GM18505 (cell line): ENCODE results near the gene BTBD6.
A peak's percentile ranks its signal among the peaks of the same experiment; 100 is the strongest.

Experiments
- ATAC-seq: cut with Tn5 transposase; IDR thresholded peaks from one replicate; pipeline ENCODE4 v1.9.1; 2021; ENCODE audit not compliant: unreplicated experiment
- POLR2A ChIP-seq: IDR thresholded peaks from 4 replicates; pipeline ENCODE4 v1.6.1; 2011; ENCODE audit warnings: borderline replicate concordance; ENCODE audit not compliant: insufficient read depth, insufficient read length; ENCODE audit errors: extremely low read depth

Gene BTBD6

GRCh38 chr14:105248368-105249181 lies at the start of gene BTBD6:
TSS of gene BTBD6 (plus strand) at chr14:105248533. CDS start at chr14:105248712, 179 bp downstream.
- peak; percentile 54 for TF ChIP-seq POLR2A
- peak; percentile 78 for ATAC-seq

DNA sequence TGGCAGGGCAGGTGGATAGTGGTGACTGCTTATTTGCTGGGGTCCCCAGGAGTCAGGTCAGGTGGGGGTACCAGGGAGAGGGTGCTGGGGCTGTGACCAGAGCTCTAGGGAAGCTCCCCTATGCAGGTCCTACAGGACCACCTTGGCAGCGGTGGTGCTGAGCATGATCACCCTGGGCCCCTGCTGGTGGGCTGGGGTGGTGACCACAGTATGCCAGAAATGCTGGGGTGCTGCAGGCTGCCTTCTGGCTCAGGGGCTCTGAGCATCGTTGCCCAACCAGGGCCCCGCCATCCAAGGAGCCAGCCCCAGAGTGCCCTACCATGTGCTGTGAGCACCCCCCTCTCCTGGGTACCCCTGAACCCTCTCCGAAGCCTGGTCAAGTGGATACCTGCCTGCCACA lies 49.7 kb upstream of the BTBD6 start:
- no peak for TF ChIP-seq POLR2A
- ATAC-seq = no peak

DNA sequence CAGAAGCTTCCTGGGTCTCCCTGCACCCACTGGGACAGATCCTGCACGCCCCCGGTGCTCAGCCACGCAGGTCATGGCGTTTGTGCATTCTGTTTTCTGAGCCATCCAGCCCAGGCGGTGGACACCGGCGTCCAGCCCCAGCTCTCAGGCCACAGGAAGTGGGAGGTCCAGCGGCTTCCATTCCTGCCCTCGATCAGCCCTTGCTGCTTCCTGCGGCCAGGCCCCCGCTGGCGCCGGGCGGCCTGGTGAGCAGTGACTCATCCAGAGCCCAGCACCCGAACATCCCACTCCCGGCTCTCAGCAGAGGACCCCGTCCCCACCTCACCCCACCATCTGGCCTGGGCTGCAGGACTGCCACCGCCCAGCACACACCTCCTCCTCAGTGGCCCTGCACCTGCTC lies 49.2 kb upstream of the BTBD6 start:
- TF ChIP-seq POLR2A = no peak
- no peak for ATAC-seq

- ATAC-seq = no peak
- TF ChIP-seq POLR2A = no peak
Measured at GRCh38 chr14:105200074-105200473, 48.3 kb upstream of the BTBD6 start.

DNA sequence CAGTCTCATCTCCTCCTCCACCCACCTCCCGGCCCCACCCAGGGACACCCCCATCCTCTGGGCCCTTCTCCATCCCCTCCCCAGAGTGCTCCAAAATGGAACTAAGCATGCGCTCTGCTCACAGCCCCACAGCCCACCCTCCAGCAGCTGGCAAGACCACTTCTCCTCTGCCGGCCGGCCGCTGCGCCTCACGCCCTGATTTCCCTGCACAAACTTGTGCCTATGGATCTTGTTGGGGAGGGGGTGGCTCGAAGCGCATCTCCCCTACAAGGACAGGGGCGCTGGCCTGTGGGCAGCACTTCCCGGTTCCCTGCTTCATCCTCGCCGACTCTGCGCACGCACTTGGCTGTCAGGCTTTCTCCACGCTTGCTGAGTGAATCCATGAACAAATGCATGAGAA lies 47.7 kb upstream of the BTBD6 start:
- ATAC-seq = no peak
- no peak for TF ChIP-seq POLR2A

DNA sequence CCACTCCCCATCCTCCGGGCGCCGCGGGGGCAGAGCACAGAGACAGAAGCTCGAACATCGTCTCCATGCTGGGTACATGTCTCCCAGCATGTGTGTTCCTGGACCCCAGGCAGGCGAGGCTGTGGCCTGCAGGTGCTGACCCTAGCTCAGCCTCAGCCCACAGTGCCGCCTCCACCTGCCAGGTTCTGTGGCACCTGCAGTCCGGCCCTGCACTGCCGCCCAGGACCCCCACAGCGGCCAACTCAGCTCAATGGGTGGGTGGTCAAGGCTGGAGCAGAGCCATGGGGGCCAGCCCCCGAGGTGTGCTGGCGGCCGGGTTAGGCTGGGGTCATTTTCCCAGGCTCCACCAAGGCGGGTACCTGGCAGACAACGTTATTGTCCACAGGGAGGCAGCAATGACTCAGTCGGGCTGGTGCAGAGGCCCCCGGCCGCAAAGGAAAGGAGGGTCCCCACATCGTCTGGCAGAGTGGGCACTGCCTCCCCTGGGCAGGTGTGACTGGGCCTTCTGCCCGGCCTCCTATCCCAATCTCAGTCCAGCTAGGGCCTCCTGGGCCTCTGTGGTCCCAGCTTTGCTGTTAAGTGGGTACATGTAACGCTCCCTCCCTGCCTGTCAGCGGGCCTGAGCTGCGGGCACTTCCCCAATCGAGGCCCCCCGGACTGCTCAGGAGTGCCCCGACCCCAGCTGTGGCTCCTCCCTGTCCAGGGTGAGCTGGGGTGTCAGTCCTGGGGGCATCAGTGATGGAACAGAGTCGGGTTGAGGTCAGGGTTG lies 47.0 kb upstream of the BTBD6 start:
- ATAC-seq = no peak
- no peak for TF ChIP-seq POLR2A

GRCh38 chr14:105201925-105202513 lies 46.3 kb upstream of the BTBD6 start:
- TF ChIP-seq POLR2A = no peak
- no peak for ATAC-seq

DNA sequence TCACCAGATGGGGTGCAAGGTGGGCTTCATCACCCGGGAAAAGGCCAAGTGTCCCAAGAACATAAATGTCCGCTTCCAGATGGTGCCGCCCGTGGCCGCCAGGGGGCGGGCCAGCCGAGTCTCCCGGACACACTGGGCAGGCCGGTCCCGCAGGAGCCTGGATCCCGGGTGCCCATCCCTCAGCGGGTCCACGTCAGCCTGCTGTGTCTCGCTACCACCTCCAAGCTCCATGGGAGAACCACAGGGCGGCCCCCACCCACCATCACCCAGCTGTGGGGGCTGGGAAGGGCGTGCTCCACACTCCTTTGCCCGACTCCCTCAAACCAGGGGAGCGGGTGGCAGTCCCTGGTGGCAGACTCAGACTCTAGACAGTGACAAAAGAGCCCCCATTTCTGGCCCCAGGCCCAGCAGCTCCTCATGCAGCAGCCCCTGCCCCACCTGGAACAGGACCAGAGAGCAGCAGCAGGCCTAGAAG lies 45.2 kb upstream of the BTBD6 start:
- TF ChIP-seq POLR2A = no peak
- no peak for ATAC-seq

DNA sequence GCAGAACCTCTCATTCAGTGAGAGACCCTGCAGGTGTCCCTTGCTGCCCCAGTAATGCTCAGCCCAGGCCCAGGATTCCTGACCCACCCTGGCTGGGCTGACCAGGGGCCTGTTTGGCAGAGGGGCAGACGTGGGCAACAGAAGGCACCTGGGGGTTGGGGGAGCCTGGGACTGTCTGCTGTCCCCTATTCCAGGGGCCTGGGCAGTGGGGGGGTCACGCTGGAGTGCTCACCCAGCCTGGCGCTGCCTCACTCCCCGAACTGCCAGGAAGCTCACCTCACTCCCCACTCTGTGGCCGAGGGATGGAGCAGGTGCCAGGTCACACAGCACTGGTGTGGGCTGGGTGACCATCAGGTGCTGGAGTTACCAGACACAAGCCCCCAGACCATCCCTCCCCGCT lies 44.6 kb upstream of the BTBD6 start:
- no peak for ATAC-seq
- no peak for TF ChIP-seq POLR2A

- ATAC-seq = no peak
- TF ChIP-seq POLR2A = no peak
Measured at GRCh38 chr14:105204206-105204930, 44.0 kb upstream of the BTBD6 start.

DNA sequence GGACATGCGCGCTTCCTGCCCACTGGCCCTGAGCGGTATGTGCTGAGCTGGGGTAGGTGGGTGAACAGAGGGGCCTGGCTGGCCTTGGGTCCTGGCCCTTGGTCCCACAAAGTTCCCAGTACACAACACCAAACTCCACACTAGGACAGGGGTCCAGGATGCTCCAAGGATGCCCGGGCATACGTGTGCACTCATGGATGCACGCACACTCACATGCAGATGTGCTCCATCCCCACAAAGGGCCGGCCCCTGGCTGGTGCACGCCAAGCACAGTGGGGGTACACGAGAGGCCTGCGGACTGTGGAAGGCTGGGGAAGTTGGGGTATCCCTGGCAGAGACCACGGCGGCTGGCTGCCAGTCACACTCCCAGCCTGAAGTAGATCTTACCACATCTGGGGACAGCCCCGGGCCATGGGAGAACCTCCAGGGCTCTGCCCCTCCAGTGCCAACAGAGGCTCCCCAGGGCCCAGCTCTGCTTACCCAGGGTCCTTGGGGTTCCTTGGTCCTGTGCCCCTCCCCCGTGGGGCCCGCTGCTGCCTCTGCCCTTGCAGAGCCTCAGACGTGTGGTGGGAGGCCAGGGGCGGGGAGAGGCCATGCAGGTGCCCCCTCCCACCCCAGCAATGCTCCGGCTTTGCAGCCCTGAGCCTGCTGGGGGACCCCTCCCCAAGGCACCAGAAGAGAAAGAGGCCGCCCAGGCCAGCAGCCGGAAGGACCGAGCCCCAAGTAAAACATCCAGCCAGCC lies 43.2 kb upstream of the BTBD6 start:
- no peak for TF ChIP-seq POLR2A
- ATAC-seq = no peak

DNA sequence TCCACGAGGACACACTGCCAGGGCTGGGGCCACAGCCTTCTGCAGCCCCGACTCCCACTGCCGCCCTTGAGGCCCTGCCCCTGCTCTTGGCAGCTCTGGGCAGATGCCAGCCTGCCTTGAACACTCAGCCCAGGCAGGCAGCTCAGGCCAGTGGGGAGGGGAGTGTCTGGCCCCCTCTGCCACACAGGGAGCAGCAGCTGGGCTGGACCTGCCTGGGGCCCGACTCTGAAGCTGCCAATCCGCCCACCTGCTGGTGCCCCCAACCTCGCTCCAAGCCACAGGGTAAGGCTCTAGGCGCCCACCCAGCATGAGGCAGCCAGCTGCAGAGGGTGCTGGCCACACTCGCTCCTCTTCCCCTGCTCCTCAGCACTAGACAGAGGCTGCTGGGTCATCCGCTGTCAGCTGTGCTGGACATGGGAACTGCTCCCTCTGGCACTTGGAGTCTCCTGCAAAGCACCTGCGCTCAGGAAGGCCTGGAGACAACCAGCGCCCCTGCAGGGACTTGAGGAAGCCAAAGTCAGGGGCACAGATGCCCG lies 42.6 kb upstream of the BTBD6 start:
- no peak for ATAC-seq
- TF ChIP-seq POLR2A = no peak
